Left kidney (tissue), 1 donor: ENCODE results near the gene UBE2D1. TPM values are rescaled to one million over a fixed set of nuclear protein-coding genes. Genes with fewer than 3 reads are reported as not detected.

Source experiments
- polyA plus RNA-seq: library from polyadenylated mRNA; unstranded; fragments of 120-200 nt; gene quantifications from one replicate; pipeline ENCODE4 v1.2.1, GENCODE V29; 2013; ENCODE audit not compliant: insufficient read length

Gene UBE2D1
- polyA plus RNA-seq, 1 donor = 42.8 TPM

Other genes starting within 250 kb of the UBE2D1 start
- gene IPMK, start 67.1 kb upstream of the UBE2D1 start, polyA plus RNA-seq = 7.7 TPM
- gene CISD1, start 65.8 kb upstream of the UBE2D1 start, polyA plus RNA-seq = 56.1 TPM
- 77.9 TPM for gene TFAM, start 50.4 kb downstream of the UBE2D1 start, polyA plus RNA-seq
- gene BICC1, start 177.9 kb downstream of the UBE2D1 start, polyA plus RNA-seq = 98.1 TPM